ELR (cell line): ENCODE results near the gene ATF7IP.
"Not testable (repeated sequence)": the region's sequence is repeated elsewhere in the genome, so short reads cannot be mapped to it uniquely, and the experiment has no call there.

ENCODE experiments used
- DNase-seq: peaks from one replicate; pipeline ENCODE4 v3.0.0-alpha.2; 2015; ENCODE audit warnings: low read depth

Gene ATF7IP

DNA sequence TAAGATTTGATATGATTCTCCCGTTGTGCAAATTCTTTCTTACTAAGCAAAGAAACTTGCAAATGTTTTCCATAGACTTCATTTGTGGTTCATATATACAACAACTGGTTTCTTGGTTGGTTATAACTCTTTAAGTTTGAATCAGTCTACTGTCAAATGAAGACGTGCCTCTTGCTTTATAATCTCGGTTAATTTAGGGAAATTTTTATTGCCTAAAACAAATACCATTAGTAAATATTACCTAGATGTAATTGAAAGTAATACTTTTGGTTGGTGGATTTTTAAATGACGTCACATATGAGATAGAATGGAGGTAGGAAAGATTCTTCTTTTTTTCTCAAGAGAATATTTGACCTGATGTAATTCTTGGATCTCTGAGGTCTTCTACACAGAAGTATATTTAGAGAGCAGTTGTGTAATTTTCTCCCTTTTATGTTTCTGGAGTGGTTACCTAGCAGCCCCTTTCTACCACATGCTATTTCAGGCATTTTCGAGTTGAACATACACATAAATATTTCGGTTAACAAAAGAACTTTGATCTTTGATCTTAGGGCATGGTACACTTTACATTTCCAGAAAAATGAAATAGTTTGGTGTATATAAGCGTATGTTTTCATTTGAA lies 1.7 kb downstream of the ATF7IP start:
- DNase-seq, result peak; percentile 40

DNA sequence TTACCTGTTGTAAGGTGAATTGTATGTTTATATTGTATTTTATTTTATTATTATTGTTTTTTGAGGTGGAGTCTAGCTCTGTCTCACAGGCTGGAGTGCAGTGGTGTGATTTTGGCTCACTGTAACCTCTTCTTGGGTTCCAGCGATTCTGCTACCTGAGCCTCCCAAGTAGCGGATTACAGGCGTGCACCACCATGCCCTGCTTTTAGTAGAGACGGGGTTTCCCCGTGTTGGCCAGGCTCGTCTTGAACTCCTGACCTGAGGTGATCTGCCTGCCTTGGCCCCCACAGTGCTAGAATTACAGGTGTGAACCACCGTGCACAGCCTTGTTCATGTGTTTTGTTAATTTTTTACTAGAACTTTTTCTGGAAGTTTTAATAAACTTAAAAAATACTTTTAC lies 3.8 kb downstream of the ATF7IP start:
- no peak for DNase-seq

- DNase-seq, result peak; percentile 88
These were observed 7.7 kb downstream of the ATF7IP start for GRCh38 chr12:14373217-14373616.

GRCh38 chr12:14379508-14379907 lies 14.0 kb downstream of the ATF7IP start:
- DNase-seq, result no peak

DNA sequence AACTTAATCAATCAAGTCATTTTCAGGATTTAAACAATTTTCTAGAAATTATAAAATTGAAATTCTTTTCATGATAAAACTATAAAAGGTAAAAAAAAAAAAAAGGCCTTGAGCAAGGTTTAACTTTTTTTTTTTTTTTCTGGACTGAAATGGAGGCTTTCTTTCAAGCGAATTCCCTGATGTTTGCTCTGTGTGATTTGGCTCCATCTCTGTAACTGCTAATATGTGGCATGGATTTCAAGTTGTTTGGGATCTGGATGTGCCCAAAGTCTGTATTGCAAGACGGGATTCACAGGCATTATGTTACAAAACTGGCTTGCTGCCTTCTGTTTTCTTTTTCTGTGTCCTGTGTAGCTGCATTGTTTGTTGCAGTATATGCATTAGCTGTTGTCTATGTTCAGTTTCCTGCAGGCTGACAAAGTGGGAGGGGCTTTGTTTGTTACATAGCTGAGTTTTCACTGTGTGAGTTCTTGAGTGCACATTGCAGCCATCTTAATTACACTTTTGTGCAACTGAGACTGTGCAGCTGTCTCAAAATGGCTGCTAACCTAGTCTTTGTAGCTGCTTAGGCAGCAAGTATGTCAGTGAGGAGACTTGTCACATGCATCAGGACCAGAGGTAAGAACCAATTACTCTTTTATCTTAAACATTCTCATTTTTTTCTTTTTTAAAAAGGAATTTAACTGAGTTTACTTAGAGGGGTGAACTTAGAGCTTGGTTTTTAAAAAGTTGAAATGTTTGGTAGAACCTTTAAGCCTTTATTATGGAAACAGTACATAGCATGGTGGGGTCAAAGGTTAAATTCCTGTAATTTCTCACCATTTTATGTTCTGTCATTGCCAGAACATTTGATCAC lies 19.5 kb downstream of the ATF7IP start:
- peak; percentile 86 for DNase-seq

DNA sequence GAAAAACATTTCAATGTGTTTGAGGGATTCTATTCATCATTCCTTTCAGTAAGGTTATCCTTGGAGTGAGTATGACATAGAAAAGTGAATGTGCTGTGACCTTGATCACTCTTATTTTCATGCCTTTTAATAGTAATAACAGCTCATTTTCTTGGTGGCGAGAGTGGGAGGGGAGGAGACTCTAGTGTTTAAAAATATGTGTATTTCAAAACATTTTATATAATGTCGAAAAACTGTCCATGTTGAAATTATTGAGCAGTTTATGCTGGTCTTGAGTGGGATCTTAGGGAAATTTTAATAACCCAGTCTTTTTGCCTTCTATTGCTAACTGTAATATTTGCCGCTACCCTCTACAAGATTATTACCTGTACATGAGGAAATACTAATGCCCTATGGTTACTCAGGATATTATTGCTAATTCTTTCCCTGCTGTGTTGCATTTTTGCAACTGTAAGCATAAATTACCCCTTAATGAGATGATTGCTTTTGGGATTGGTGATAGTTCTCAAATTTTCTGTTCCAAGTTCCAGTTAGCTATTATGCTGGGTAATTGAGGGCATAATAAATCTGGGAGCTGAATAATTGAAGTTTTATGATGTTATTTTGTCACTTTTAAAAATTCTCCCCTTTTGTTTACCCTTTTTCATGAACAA lies 21.9 kb downstream of the ATF7IP start:
- no peak for DNase-seq

GRCh38 chr12:14390449-14390848 lies 25.0 kb downstream of the ATF7IP start:
- no peak for DNase-seq

DNA sequence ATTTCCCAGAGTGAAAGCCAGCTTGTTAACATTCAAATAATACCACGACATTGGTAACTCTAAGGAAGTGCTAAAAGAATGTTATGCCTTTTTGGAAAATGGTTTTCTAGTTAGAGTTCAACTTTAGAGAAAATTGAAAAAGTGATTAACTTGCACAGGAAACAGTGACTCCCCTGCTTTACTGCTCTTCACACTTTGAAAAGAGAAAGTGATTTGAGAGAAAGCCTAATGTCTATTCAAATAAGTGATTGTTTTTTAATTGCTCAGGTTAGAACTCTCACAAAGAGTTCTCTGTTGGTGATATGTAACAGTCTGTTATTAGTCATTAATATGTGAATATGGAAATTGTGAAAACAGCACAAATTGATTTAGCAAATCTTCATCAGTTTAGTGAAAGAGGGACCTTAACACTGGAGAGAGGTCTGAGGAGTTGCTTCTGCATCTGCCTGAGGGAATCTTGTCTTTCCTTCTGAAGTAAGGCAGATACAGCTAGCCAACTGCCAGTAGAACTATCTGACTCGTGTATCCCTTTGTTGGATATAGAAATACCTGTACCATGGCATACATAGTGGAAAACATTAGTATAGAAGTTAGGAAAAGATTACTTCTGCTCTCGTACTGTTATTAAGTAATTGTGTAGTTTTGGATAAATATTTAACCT lies 25.5 kb downstream of the ATF7IP start:
- no peak for DNase-seq

- DNase-seq, result peak; percentile 61
These were observed 28.3 kb downstream of the ATF7IP start for GRCh38 chr12:14393751-14394150.

- DNase-seq, result peak; percentile 86
These were observed 29.0 kb downstream of the ATF7IP start for GRCh38 chr12:14394317-14395073.

- DNase-seq, result no peak
These were observed 29.7 kb downstream of the ATF7IP start for GRCh38 chr12:14395074-14395778.

DNA sequence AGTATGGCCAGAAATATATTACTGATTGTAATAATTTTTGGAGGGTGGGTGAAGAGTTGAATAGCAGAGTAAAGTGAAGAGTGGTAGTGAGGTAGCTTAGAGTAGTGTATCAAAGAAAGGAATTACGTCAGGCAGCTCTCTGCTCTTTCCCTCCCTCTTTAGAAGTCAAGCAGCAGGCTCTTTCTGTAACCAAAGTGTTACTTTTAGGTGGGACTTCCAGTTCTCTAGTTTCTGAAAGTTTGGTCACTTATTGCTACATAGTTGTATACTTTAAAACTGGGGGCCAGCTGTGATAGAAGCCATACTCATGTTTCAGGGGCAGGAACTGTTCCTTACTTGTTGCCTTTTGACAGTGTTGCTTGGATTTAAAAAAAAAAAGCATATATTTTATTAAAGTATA lies 30.6 kb downstream of the ATF7IP start:
- no peak for DNase-seq

DNA sequence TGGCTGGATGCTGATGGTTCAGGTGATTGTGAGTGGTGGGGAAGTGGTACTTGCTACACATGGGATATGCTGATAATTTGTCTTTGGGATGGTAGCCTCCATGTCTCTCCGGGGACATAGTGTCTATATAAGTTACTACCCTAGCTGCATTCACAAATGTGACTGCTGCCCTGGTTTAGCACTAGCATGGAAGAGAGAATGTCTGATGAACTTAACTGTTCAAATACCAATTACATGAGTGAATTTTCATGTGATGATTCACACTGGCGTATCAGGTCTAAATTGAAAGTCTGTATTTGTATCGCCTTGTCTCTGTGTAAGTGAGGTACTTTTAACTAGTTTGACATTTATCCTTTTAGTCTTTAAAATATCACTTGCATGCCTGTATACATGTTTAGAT lies 34.4 kb downstream of the ATF7IP start:
- peak; percentile 91 for DNase-seq

DNA sequence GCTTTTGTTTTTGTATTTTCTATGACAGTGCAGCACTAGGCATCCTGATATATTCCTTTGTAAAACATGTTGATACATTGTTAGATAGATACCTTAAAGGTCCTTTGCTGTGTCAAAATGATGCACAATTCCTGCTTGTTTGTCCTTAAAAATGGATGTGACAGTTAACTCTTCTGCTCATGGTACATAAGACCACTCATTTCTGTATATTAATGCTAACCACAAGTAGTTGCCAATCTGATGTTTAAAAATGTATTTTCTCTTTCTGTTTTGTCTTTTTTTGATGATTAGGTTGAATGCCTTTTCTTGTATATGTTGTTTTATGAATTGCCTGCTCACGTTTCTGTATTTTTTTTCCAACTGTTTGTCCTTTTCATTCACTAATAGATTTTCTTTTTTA lies 35.1 kb downstream of the ATF7IP start:
- DNase-seq, result no peak

GRCh38 chr12:14401267-14401666 lies 35.8 kb downstream of the ATF7IP start:
- DNase-seq, result not testable (repeated sequence)

DNA sequence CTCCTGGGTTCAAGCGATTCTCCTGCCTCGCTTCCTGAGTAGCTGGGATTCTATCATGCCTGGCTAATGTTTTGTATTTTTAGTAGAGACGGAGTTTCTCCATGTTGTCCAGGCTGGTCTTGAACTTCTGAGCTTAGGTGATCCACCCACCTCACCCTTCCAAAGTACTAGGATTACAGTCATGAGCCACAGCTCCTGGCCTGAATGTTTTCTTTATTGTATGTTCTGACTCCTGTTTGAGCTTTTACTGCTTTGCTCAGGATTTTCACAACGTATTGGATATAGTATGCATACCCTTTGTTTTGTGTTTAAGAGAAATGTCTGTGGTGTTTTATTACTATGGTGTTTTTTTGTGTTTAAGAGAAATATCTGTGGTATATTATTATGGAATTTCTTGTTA lies 37.2 kb downstream of the ATF7IP start:
- DNase-seq, result no peak

GRCh38 chr12:14403293-14403692 lies 37.8 kb downstream of the ATF7IP start:
- DNase-seq, result no peak

GRCh38 chr12:14403711-14404196 lies 38.3 kb downstream of the ATF7IP start:
- peak; percentile 61 for DNase-seq

DNA sequence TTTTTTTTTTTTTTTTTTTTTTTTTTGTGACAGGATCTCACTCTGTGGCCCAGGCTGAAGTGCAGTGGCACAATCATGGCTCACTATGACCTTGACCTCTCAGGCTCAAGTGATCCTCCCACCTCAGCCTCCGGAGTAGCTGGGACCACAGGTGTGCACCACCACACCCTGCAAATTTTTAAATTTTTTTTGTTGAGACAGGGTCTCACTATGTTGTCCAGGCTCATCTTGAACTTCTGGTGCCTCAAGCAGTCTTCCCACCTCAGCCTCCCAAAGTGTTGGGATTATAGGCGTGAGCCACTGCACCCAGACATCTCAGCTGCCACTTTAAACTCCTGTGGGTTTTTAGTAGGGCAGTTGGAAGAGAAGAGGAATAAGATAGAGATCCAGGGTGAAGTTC lies 39.9 kb downstream of the ATF7IP start:
- not testable (repeated sequence) for DNase-seq

DNA sequence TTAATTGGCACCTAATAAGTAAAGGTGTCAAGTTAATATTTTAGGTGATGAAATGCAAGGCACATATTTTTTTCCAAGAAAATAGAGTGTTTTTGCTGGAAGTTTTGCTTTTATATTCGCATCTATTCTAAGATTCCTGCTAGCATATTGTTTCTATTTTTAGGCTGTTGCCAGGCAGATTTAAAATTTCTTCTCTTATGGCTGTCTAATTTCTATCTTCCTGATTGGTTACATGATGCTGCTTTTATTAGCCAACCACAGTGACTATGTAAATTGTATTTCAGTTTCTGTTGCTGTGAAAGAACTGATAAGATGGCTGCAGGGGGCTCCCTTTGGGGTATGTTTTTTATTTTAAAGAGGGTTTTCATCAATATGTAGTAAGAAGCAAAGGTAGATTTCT lies 42.7 kb downstream of the ATF7IP start:
- DNase-seq, result peak; percentile 39

GRCh38 chr12:14410177-14410576 lies 44.7 kb downstream of the ATF7IP start:
- no peak for DNase-seq
